KG1 (cell line): Measurements from ENCODE around the gene CAMSAP1.

ENCODE experiments used
- DNase-seq: peaks from one replicate; lab custom pipeline; 2025; lab: John Stamatoyannopoulos, UW

CAMSAP1 gene

DNA sequence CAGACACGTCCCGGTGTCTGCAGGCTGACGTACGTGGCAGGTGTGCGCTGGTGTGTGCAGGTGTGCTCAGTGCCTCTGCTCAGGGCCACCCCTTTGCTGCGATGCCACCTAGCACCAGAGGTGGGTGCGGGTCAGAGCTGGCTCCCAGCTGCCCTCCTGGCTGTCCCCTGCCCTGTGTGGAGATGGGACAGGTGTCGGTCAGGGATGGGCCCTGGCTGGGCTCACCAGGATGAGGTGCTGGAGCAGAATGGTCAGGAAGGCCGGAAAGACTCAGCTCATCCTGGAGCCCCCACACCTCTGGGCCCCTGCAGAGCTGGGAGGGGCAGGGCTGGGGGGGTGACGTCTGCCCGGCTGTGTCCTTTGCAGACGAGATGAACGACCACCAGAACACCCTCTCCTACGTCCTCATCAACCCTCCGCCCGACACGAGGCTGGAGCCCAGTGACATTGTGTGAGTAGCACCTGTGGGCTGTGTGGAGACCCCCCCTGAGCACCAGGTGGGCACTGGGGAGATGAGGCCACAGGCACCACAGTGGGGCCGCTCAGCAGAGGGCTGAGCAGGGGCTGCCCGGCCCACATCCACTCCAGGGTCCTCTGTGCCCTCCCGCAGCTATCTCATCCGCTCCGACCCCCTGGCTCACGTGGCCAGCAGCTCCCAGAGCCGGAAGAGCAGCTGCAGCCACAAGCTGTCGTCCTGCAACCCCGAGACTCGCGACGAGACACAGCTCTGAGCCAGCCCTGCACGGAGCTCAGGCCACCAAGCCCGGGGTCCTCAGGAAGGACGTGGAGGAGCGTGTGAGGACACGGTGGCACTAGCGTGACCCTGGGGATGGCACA, 115.7 kb downstream of the CAMSAP1 start:
- no peak for DNase-seq

GRCh38 chr9:135790850-135791249, 116.5 kb downstream of the CAMSAP1 start:
- DNase-seq = no peak

DNA sequence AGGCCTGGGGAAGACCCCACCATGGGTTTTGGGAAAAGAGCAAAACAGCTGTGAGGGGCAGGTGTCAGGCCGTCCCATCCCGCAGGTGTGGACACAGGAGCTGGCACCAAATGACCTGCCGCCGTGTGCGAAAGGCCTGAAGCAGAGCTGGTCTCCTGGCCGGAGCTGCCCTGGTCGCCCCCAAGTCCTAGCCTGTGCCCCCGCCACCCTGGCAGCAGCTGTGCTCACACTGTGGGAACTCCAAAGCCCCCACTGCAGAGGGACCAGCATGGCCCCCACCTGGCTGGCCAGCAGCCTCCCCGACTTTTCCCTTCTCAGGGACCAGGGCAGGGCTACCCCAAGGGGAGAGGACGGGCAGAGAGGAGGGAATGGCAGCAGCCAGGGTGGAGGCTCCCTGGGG, 117.0 kb downstream of the CAMSAP1 start:
- no peak for DNase-seq

DNA sequence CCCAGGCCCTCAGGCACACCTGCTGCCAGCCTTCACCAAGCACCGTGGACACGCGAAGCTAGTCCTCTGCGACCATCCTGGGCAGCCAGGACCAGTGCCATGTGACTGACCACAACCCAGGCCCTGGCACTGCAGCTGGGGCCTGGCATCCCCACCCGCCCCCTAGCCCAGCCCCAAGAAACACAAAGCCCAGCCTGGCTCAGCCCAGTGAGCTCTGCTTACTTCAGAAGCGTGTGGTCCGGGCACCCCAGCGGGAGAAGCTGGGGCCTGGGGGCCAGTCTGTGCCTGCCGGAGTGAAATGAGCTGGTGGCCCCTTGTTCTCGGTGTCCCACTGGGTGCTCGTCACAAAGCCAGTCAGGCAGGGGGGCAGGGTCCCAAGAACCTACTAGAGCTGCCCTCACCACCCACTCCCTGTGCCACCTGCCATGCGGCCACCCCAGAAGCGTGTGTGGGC, 117.5 kb downstream of the CAMSAP1 start:
- DNase-seq = no peak

- no peak for DNase-seq
Observed at GRCh38 chr9:135788576-135789300, 118.6 kb downstream of the CAMSAP1 start.

DNA sequence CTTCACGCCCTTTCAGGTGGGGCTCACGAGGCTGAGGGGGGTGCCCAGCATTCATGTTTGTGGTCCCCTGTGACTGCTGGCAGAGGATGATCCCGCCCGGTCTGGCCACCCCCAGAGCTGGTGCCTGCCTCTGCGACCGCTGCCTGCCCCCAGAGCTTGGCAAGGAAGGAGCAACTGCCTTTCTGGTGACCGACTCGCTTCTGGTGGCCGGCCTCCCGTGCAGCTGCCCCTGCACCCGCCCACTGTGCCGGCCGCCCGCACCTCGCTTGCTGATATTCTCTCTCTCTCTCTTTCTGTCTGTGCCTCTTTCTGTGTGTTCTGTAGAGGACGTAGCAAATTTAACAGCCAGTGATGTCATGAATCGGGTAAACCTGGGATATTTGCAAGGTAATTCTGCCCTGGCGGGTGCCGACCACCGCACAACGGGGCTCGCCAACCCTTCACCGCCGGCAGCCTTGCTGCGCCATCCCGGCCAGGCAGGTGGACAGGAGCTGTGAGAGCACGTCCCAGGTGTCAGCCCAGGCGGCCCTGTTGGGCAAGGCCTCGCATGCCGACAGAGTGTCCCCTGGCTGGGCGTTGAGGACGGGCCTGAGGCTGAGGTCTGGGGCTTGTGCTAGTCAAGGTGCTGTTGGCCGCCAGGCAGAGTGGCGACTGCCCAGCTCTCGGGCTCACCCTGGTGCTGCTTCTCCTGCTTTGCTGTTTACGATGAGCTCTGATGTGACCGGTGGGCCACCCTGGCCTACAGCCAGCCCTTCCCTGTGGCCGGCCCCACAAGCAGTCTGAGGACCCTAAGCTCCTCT, 119.4 kb downstream of the CAMSAP1 start:
- DNase-seq = no peak

DNA sequence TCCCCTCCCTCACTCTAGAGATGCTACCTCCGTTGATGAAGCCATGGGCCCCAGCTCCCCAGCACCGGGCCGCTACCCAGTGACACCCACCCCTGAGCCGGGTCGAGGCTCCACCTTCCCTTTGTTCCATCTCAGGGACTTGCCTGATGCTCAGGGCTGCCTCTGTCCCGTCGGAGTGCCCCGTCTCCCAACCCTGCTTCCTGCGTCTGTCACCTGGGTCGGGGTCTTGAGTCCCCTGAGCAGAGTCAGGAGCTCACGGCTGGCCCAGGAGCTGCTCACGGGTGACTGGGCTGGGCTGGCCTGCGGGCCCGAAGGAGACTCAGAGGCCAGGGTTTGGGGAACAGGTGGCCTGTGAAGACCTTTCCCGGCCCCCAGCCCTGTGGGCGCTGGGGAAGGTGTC, 120.0 kb downstream of the CAMSAP1 start:
- DNase-seq = no peak

GRCh38 chr9:135786146-135786690, 121.1 kb downstream of the CAMSAP1 start:
- no peak for DNase-seq

DNA sequence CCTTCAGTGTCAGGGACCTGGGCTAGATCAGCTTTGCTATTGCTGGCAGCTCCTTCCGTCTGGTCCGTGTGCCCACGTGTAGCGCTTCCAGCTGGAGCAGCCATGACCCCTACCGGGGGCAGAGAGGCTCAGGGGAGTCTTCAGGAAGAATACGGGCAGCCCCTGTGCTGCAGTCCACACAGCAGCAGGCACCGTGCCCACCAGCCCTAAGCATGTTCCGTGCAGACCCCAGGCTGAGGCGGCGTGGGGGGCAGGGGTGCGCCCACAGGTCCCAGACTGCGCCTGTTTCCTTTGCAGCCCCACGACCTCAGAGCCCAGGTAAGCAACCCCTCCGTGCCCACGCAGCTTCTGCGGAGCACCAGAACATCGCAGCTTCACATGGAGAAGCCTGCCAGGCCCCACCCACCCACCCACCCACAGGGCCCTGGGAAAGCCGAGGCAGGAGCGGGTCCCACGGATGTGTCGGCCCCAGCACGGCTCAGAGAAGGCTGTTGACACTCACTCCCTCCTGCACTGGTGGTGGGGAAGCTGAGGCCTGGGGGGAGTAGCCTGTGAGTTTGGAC, 122.3 kb downstream of the CAMSAP1 start:
- no peak for DNase-seq

GRCh38 chr9:135783540-135784245, 123.7 kb downstream of the CAMSAP1 start:
- no peak for DNase-seq

DNA sequence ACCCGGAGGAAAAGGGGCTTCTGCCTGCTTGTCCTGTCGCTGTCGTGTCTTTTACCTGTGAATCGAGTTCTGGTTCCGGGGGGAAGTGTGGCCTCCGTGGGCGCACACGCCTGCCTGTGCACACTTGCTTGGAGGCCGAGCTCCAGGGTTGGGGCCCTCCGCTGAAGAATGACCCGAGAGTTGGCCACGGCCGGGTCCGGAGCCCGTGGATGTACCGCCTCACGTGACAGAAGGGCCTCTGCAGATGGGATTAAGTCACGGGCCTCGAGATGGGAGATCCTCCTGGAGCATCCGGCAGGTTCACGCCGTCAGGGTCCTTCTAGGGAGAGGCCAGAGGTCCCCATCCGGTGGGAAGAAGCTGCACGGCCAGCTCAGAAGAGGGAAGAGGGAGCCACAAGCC, 124.4 kb downstream of the CAMSAP1 start:
- no peak for DNase-seq

- no peak for DNase-seq
Observed at GRCh38 chr9:135780626-135781025, 126.7 kb downstream of the CAMSAP1 start.

- no peak for DNase-seq
Observed at GRCh38 chr9:135780086-135780485, 127.3 kb downstream of the CAMSAP1 start.

- DNase-seq = no peak
Observed at GRCh38 chr9:135779571-135779970, 127.8 kb downstream of the CAMSAP1 start.

- no peak for DNase-seq
Observed at GRCh38 chr9:135778421-135778820, 128.9 kb downstream of the CAMSAP1 start.

- DNase-seq = no peak
Observed at GRCh38 chr9:135777623-135778177, 129.6 kb downstream of the CAMSAP1 start.

DNA sequence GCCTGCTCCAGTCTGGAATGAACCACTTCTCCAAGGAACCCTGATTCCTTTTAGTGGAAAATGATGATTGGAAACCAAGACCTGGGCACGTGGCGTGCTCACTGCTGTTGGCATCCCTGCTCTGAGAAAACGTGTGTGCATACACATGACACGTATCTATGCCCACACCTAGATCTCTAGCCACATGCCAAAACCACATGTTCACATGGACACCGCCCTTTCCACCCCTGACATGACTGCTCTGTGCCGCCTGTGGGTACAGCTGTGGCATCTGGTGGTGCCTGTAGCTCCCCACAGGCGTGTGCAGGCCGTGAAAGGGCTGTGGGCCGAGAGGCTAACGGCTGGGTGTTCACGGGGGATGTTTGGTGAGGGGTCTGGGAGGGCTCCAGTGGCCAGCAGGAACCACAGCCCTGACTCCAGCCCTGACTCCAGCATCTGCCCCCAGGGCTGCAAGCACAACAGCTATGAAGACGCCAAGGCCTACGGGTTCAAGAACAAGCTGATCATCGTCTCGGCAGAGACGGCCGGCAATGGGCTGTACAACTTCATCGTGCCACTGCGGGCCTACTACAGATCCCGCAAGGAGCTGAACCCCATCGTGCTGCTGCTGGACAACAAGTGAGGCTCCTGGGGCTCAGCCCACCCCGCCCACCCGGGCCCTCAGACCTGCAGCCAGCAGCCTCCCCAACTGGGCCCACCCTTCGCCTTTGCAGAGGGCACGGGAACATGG, 130.3 kb downstream of the CAMSAP1 start:
- DNase-seq = no peak

- no peak for DNase-seq
Observed at GRCh38 chr9:135775911-135776310, 131.4 kb downstream of the CAMSAP1 start.

DNA sequence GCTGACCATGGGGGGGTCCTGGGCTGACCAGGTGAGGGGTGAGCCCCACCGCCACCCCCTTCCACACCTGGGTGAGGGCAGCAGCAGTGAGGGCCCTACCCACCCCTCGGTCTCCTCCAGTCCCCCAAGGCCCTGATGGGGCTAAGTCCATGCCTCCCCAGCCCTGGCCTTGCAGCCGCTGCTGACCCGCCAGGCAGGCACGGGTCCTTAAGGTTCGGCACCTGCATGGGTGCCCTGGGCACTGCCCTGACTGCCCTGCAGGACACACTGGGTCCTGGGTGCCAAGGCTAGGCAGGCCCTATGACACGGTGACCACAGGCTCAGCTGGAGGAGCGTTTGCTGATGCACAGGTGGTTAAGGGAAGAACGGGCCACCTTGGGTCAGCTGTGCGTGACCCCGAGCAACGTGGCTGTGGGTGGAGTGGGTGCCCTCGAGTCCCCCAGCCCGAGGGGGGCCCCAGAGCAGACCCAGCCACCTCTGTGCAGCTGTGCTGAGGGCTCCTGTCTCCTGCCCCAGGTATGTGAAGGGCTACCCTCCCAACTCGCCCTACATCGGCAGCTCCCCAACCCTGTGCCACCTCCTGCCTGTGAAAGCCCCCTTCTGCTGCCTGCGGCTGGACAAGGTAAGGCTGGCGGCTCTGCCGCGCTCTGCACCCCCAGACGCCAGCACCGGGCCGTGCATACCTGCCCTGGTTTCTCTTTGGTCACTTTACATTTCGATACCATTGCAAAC, 132.4 kb downstream of the CAMSAP1 start:
- DNase-seq = no peak
